Stimulated activated CD4-positive, alpha-beta T cell treated with anti-CD3 and anti-CD28 coated beads, Interleukin-2, amount 100 ng/mL, for 24 hours (primary cell): ENCODE data around the gene TMEM145.
"Not testable (repeated sequence)": the region's sequence is repeated elsewhere in the genome, so short reads cannot be mapped to it uniquely, and the experiment has no call there.

Experiments used
- DNase-seq, 2 donors: peaks; one replicate each; pipeline ENCODE4 v3.0.0-alpha.2; 2020

The TMEM145 gene

GRCh38 chr19:42313096-42313839 lies at the start of gene TMEM145:
Gene TMEM145, plus strand, starts transcription at chr19:42313309. Its CDS starts 68 bp downstream, at chr19:42313377.
- DNase-seq, result peak; percentile 46 to 60

GRCh38 chr19:42266105-42266504 lies 47.0 kb upstream of the TMEM145 start:
- not testable (repeated sequence) for DNase-seq

- not testable (repeated sequence) for DNase-seq
These were observed 46.0 kb upstream of the TMEM145 start for GRCh38 chr19:42266928-42267603.

- no peak for DNase-seq
These were observed 45.4 kb upstream of the TMEM145 start for GRCh38 chr19:42267644-42268141.

- DNase-seq, result peak; percentile 95 to 98
These were observed 44.9 kb upstream of the TMEM145 start for GRCh38 chr19:42268142-42268703.

- peak; percentile 99 for DNase-seq
These were observed 44.2 kb upstream of the TMEM145 start, which contains the start of gene CIC for GRCh38 chr19:42268704-42269477. Gene CIC, plus strand, starts transcription at chr19:42269252. Its CDS starts 2,532 bp downstream, at chr19:42271784.

GRCh38 chr19:42269478-42270345 lies 43.4 kb upstream of the TMEM145 start:
- DNase-seq, result no peak

GRCh38 chr19:42270346-42271044 lies 42.6 kb upstream of the TMEM145 start:
- DNase-seq, result peak; percentile 72 to 73

- DNase-seq, result no peak
These were observed 42.1 kb upstream of the TMEM145 start for GRCh38 chr19:42271045-42271419.

- DNase-seq, result no peak
These were observed 41.1 kb upstream of the TMEM145 start for GRCh38 chr19:42271861-42272534.

- no peak for DNase-seq
These were observed 40.6 kb upstream of the TMEM145 start for GRCh38 chr19:42272535-42272897.

GRCh38 chr19:42272989-42273406 lies 40.1 kb upstream of the TMEM145 start:
- DNase-seq, result no peak

GRCh38 chr19:42273407-42274064 lies 39.6 kb upstream of the TMEM145 start:
- no peak for DNase-seq

- DNase-seq, result no peak
These were observed 38.9 kb upstream of the TMEM145 start for GRCh38 chr19:42274065-42274682.

GRCh38 chr19:42275103-42275502 lies 38.0 kb upstream of the TMEM145 start:
- DNase-seq, result no peak

- DNase-seq, result no peak
These were observed 37.6 kb upstream of the TMEM145 start for GRCh38 chr19:42275517-42275916.

- DNase-seq, result no peak
These were observed 36.8 kb upstream of the TMEM145 start for GRCh38 chr19:42276284-42276683.

GRCh38 chr19:42276821-42277220 lies 36.3 kb upstream of the TMEM145 start:
- peak in 1 of 2 donors; percentile 35 for DNase-seq

GRCh38 chr19:42277821-42278451 lies 35.2 kb upstream of the TMEM145 start:
- DNase-seq, result no peak
